ENCODE results near the gene ZBTB7C.

Gene ZBTB7C

DNA sequence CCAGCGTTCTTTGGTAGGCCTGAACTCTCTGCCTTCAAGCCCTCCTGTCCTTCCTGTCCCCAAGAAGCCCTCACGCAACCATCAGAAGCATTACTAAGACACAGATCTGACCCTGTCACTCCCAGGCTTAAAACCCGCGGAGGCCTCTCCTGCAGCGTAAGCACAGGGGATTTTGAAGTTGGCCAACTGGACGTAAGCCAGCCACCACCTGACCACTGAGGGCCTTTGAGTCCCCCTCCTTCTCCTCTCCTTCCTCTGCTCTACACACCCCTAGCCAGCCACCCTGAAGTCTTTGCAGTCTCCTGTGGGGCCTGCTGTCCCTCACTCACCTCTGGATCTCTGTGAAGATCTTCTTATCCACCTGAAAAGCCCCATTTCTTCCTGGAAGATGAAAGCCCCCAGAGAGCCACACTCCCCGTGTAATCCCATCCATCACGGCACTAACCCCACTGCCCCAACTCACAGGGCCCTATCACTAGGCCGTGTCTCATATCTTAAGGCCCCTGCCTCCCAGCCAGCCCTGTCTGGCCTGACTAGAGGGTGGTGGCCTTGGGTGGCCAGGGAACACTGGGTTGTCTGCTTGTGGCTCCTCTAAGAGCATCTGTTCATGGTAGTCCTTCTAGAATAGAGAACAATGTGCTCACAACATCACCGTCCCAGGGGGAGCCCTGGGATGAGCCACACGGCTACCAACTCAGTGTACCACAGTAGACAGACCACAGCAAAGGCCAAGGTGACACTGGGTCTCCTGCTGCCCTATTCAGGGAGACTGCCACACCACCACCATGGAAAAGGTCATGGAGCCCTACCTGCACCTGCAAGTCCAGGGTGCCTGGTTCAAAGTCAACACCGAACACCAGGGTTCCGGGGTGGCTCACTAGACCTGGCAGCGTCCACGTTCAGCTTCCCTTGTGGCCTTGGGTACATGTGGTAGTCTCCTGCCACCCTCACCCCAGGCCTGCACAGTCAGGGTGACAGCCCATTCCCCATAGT, 191.6 kb downstream of the ZBTB7C start:
- H3K4me1 ChIP-seq (ENCODE audit: control insufficient read depth in 1 of 2, insufficient read depth in 2 of 2, low read length in 2 of 2), result no peaks in the 10 kb centered on the region

GRCh38 chr18:48216639-48217257, 192.4 kb downstream of the ZBTB7C start:
- Histone ChIP-seq H3K4me1 (ENCODE audit: control insufficient read depth in 1 of 2, insufficient read depth in 2 of 2, low read length in 2 of 2) (no peaks in the 10 kb centered on the region), H3K4me3 (ENCODE audit: low read depth in 1 of 2, low read length in 2 of 2) (no peak overlapping the region), H3K27me3 (ENCODE audit: low read depth, low read length) (no peaks in the 10 kb centered on the region), H3K36me3 (ENCODE audit: control insufficient read depth in 1 of 2, insufficient read depth in 2 of 2, low read length in 2 of 2) (no peaks in the 10 kb centered on the region), H3K27ac (ENCODE audit: low read length) (no peak overlapping the region), H3K9me3 (ENCODE audit: control insufficient read depth in 1 of 2, low read length in 2 of 2) (no peaks in the 10 kb centered on the region)

More for the DNA sequence above, 191.6 kb downstream of the ZBTB7C start:
- Histone ChIP-seq H3K36me3 (ENCODE audit: control insufficient read depth in 1 of 2, insufficient read depth in 2 of 2, low read length in 2 of 2) (no peaks in the 10 kb centered on the region), H3K9me3 (ENCODE audit: control insufficient read depth in 1 of 2, low read length in 2 of 2) (no peaks in the 10 kb centered on the region), H3K27ac (ENCODE audit: low read length) (no peak overlapping the region), H3K4me3 (ENCODE audit: low read depth in 1 of 2, low read length in 2 of 2) (no peak overlapping the region), H3K27me3 (ENCODE audit: low read depth, low read length) (no peaks in the 10 kb centered on the region)

DNA sequence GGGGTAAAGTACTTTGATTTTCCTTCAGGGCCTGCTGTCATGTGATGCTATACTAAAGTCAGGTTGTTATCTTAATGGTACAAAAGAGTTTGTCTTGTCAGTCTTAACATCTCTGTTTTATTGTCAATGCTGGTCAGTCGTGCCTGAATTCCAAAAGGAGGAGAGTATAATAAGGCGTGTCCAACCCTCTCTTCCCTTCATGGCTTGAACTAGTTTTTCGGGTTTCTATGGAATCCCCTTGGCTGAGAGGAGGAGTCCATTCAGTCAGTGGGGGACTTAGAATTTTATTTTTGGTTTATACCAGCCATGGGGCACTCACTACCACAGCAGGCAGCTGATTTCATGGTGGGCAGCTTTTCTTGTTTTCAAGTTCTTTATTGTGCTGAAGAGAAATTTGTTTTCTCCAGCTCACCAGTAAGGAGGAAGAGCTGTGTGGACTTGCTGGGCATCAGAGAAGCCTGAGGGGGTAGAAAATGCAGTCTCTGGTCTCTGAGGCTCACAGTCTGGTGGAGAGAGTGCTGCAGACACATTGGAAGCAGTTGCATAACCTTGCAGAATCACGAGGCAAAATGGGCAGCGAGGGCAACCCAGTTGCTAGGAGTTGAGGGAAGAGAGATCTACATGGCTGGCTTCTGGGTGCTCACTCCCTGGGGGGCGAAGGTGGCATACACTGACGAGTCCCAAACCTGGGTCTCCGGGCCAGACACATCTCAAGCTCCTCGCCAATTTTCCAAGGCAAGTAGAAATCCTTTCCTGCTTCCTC, 193.1 kb downstream of the ZBTB7C start:
- Histone ChIP-seq H3K27me3 (ENCODE audit: low read depth, low read length) (no peaks in the 10 kb centered on the region), H3K27ac (ENCODE audit: low read length) (no peak overlapping the region)

GRCh38 chr18:48213791-48214190, 195.4 kb downstream of the ZBTB7C start:
- H3K4me1 ChIP-seq (ENCODE audit: control insufficient read depth in 1 of 2, insufficient read depth in 2 of 2, low read length in 2 of 2), result no peaks in the 10 kb centered on the region
- no peak overlapping the region for H3K4me3 ChIP-seq (ENCODE audit: low read depth in 1 of 2, low read length in 2 of 2)
- H3K9me3 ChIP-seq (ENCODE audit: control insufficient read depth in 1 of 2, low read length in 2 of 2), result no peaks in the 10 kb centered on the region
- H3K27ac ChIP-seq (ENCODE audit: low read length), result no peak overlapping the region
- no peaks in the 10 kb centered on the region for H3K36me3 ChIP-seq (ENCODE audit: control insufficient read depth in 1 of 2, insufficient read depth in 2 of 2, low read length in 2 of 2)
- no peaks in the 10 kb centered on the region for H3K27me3 ChIP-seq (ENCODE audit: low read depth, low read length)

More for the DNA sequence above, 193.1 kb downstream of the ZBTB7C start:
- Histone ChIP-seq H3K36me3 (ENCODE audit: control insufficient read depth in 1 of 2, insufficient read depth in 2 of 2, low read length in 2 of 2) (no peaks in the 10 kb centered on the region), H3K9me3 (ENCODE audit: control insufficient read depth in 1 of 2, low read length in 2 of 2) (no peaks in the 10 kb centered on the region), H3K4me1 (ENCODE audit: control insufficient read depth in 1 of 2, insufficient read depth in 2 of 2, low read length in 2 of 2) (no peaks in the 10 kb centered on the region), H3K4me3 (ENCODE audit: low read depth in 1 of 2, low read length in 2 of 2) (no peak overlapping the region)

DNA sequence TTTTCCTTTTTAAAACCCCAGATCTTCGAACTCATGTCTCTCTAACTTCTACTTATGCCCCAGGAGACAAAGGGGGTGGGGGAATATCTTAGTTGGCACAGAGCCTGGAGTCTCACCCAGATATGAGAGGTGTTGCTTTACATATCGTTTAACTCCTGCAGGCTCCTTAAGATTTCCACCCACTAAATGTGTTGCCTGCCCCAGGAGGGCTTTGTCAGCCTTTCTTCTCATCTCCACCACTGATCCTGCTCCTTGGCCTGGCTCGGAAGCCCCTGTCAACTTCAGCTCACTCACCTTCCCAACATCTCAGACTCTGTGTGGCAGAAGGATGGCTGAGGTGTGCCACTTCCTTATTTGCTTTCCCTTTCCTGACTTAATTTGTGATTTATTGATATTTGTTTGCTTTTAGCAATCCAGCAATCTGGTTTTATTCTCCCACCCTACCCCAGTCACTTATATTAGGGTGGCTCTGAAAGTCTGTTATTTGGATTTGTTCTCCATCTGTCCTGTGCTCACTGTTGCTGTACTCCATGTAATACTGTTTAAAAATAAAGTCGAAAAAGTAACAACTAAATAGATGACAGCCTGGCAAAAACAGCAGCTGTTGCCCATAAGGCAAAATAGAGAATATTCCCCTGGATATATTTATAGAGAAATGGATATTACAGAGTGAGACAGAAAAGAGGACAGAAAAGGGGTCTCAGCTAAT, 200.6 kb downstream of the ZBTB7C start:
- Histone ChIP-seq H3K27ac (ENCODE audit: low read length) (no peak overlapping the region), H3K36me3 (ENCODE audit: control insufficient read depth in 1 of 2, insufficient read depth in 2 of 2, low read length in 2 of 2) (no peaks in the 10 kb centered on the region), H3K4me1 (ENCODE audit: control insufficient read depth in 1 of 2, insufficient read depth in 2 of 2, low read length in 2 of 2) (no peaks in the 10 kb centered on the region), H3K27me3 (ENCODE audit: low read depth, low read length) (no peaks in the 10 kb centered on the region), H3K9me3 (ENCODE audit: control insufficient read depth in 1 of 2, low read length in 2 of 2) (no peaks in the 10 kb centered on the region), H3K4me3 (ENCODE audit: low read depth in 1 of 2, low read length in 2 of 2) (no peak overlapping the region)

GRCh38 chr18:48207733-48208132, 201.4 kb downstream of the ZBTB7C start:
- no peak overlapping the region for H3K27ac ChIP-seq (ENCODE audit: low read length)
- H3K4me1 ChIP-seq (ENCODE audit: control insufficient read depth in 1 of 2, insufficient read depth in 2 of 2, low read length in 2 of 2), result no peaks in the 10 kb centered on the region
- H3K27me3 ChIP-seq (ENCODE audit: low read depth, low read length), result no peaks in the 10 kb centered on the region
- no peaks in the 10 kb centered on the region for H3K9me3 ChIP-seq (ENCODE audit: control insufficient read depth in 1 of 2, low read length in 2 of 2)
- H3K36me3 ChIP-seq (ENCODE audit: control insufficient read depth in 1 of 2, insufficient read depth in 2 of 2, low read length in 2 of 2), result no peaks in the 10 kb centered on the region
- H3K4me3 ChIP-seq (ENCODE audit: low read depth in 1 of 2, low read length in 2 of 2), result no peak overlapping the region

- no peak overlapping the region for H3K4me3 ChIP-seq (ENCODE audit: low read depth in 1 of 2, low read length in 2 of 2)
- H3K27ac ChIP-seq (ENCODE audit: low read length), result no peak overlapping the region
- no peaks in the 10 kb centered on the region for H3K36me3 ChIP-seq (ENCODE audit: control insufficient read depth in 1 of 2, insufficient read depth in 2 of 2, low read length in 2 of 2)
- H3K4me1 ChIP-seq (ENCODE audit: control insufficient read depth in 1 of 2, insufficient read depth in 2 of 2, low read length in 2 of 2), result no peaks in the 10 kb centered on the region
- H3K27me3 ChIP-seq (ENCODE audit: low read depth, low read length), result no peaks in the 10 kb centered on the region
- no peaks in the 10 kb centered on the region for H3K9me3 ChIP-seq (ENCODE audit: control insufficient read depth in 1 of 2, low read length in 2 of 2)
Observed at GRCh38 chr18:48206887-48207286, 202.3 kb downstream of the ZBTB7C start.

DNA sequence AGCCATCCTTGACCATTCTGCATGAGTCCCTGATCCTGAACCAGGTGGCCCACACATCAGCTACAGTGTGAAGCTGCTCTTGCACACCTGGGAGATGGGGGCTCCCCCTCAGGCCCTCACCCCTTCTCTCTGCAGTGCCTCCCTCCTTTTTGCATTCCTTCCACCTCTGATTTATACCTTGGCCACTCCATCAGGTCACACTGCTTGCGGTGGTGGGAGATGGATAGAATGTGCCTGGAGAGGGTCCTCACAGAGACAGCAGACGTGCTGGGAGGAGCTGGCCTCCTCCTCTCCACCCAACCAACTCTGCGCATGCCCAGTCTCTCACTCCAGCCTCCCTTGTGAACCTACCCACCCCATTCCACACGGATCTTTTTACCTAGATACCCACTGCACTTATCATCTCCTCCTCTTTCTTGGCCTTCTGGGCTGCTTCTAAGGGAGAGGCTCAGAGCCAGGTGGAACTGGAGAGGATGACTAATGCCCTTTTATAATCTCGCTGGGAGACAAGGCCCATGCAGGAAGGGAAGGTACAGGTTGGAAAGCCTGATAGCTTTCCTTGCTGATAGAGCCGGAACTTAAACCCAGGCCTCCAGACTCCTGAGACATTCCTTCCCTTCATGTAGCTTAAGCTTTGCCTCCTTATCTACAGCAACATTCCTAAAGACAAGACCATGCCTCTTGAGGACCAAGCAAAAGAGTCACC, 205.1 kb downstream of the ZBTB7C start:
- Histone ChIP-seq H3K27me3 (ENCODE audit: low read depth, low read length) (no peaks in the 10 kb centered on the region), H3K27ac (ENCODE audit: low read length) (no peak overlapping the region), H3K36me3 (ENCODE audit: control insufficient read depth in 1 of 2, insufficient read depth in 2 of 2, low read length in 2 of 2) (no peaks in the 10 kb centered on the region), H3K4me3 (ENCODE audit: low read depth in 1 of 2, low read length in 2 of 2) (no peak overlapping the region), H3K9me3 (ENCODE audit: control insufficient read depth in 1 of 2, low read length in 2 of 2) (no peaks in the 10 kb centered on the region), H3K4me1 (ENCODE audit: control insufficient read depth in 1 of 2, insufficient read depth in 2 of 2, low read length in 2 of 2) (no peaks in the 10 kb centered on the region)

DNA sequence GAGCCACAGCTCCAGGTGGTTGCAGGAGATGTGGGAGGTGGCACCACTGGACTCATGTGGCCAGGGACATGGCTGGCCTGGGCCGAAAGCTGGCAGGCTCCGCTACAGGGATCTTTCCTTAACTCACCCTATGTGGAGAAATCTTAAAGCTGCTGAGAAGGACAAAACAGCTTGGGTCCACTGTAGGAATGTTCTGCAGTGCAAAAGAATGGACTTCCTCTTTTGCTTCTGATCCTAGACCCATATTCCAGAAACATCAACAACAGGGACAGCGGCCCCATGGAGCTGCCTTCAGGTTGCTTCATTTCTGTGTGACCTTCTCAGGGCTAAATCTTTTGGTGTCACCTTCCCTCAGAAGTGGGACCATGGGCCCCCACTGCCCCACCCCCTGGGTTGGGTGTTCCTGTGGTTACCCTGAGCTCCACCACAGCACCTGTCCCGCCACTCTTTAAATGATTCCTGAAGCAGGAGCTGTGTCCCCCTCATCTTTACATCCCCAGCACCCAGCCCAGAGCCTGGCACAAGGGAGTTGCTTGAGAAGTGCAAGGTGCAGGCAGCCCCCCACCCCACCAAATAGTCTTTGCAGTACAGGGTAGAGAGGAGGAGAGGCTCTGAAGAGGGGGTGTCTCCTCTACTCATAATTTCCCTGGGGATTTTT, 205.8 kb downstream of the ZBTB7C start:
- Histone ChIP-seq H3K4me3 (ENCODE audit: low read depth in 1 of 2, low read length in 2 of 2) (no peak overlapping the region), H3K27ac (ENCODE audit: low read length) (no peak overlapping the region), H3K9me3 (ENCODE audit: control insufficient read depth in 1 of 2, low read length in 2 of 2) (no peaks in the 10 kb centered on the region), H3K4me1 (ENCODE audit: control insufficient read depth in 1 of 2, insufficient read depth in 2 of 2, low read length in 2 of 2) (no peaks in the 10 kb centered on the region), H3K27me3 (ENCODE audit: low read depth, low read length) (no peaks in the 10 kb centered on the region), H3K36me3 (ENCODE audit: control insufficient read depth in 1 of 2, insufficient read depth in 2 of 2, low read length in 2 of 2) (no peaks in the 10 kb centered on the region)
